AG04449 (cell line): ENCODE measurements around the gene NRG3.

Experiments used
- CTCF ChIA-PET: fragments of 350-600 bp; formaldehyde crosslinking; extraction: SDS; loops from one replicate; lab custom pipeline; 2021; ENCODE audit warnings: antibody characterized with exemption; lab: Yijun Ruan, JAX
- POLR2A ChIA-PET: fragments of 400-600, 350-600 bp; formaldehyde crosslinking; extraction: SDS; loops from one replicate; lab custom pipeline; 2020; ENCODE audit warnings: antibody characterized with exemption, inconsistent platforms; lab: Yijun Ruan, JAX
- DNase-seq: peaks from one replicate; pipeline ENCODE4 v3.0.0-alpha.2; 2010; ENCODE audit warnings: low read depth, low spot score
- H3K4me3 ChIP-seq: 2 replicates; pipeline ENCODE4 v1.5.1; 2011; ENCODE audit warnings: low read depth, mild to moderate bottlenecking, control low read depth, low read length
- CTCF ChIP-seq: IDR thresholded peaks from one replicate; pipeline ENCODE4 v1.5.1; 2011; ENCODE audit warnings: mild to moderate bottlenecking, moderate library complexity, low read length, control low read depth, inconsistent platforms; ENCODE audit not compliant: insufficient read depth; ENCODE audit errors: missing control alignments

Gene NRG3

GRCh38 chr10:82814635-82815034 lies 939.6 kb downstream of the NRG3 start:
- ChIA-PET POLR2A (no interaction called here), CTCF (no interaction called here)
- H3K4me3 ChIP-seq: no peak overlapping the region
- TF ChIP-seq CTCF: no peak
- no peak for DNase-seq

GRCh38 chr10:82815680-82816079 lies 940.7 kb downstream of the NRG3 start:
- CTCF ChIA-PET: no interaction called here
- no peak overlapping the region for H3K4me3 ChIP-seq
- TF ChIP-seq CTCF: no peak
- POLR2A ChIA-PET: no interaction called here
- no peak for DNase-seq

DNA sequence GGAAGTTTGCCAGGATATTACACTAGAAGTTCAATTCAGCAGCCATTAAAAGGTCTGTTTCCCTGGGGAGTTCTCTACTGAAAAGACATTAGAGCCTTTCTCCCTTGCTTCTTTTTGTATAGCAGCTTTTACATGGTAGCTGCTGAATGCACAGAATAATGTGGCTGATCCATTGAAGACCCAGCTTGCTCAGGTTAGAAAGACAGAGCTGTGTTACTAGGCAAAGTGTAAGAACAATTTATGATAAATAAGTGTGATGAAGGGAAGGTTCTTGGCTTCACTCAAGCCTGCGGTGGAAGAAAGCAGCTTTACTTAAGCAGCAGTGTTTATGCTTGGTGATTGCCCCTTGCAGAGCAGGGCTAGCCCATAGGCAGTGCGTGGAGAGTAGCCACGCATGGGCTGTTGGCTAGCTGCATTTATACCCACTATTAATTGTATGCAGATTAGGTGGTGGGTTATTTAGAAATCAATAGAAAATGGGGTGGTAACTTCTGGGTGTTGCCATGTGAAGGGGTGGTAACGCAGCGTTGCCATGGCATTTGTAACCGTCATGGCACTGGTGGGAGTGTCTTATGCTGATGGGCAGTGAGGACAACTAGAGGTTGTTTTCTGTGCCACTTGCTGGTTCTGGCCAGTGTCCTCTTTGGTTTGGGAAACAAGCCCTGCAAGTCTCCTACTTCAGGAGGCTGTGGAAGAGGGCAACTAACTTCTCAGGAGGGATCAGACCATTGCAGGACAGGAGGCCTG lies 942.9 kb downstream of the NRG3 start:
- no peak for DNase-seq
- no peak overlapping the region for H3K4me3 ChIP-seq
- ChIA-PET CTCF (no interaction called here), POLR2A (no interaction called here)
- no peak for TF ChIP-seq CTCF

DNA sequence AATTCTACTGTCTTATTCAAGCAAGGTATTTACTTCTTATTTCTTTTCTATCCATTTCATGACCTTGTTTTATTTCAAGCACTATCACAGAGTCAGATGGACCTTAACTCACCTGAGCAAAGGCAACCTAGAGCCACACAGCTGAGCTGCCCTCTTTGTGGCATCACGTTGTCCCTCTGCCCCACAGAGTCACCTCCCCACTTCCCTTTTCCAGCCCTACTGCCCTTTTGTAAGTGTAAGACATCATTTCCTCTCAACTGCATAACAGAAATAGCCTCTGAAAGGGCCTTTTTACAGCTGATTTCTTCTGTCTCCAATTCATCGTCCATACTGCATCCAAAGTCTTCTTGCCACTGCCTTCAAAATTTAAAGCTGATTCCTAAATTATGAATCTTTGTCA lies 946.0 kb downstream of the NRG3 start:
- H3K4me3 ChIP-seq: no peak overlapping the region
- TF ChIP-seq CTCF: no peak
- POLR2A ChIA-PET: no interaction called here
- no peak for DNase-seq
- CTCF ChIA-PET: no interaction called here

- CTCF ChIA-PET: no interaction called here
- POLR2A ChIA-PET: no interaction called here
Observed at GRCh38 chr10:82826132-82826531, 951.1 kb downstream of the NRG3 start.

DNA sequence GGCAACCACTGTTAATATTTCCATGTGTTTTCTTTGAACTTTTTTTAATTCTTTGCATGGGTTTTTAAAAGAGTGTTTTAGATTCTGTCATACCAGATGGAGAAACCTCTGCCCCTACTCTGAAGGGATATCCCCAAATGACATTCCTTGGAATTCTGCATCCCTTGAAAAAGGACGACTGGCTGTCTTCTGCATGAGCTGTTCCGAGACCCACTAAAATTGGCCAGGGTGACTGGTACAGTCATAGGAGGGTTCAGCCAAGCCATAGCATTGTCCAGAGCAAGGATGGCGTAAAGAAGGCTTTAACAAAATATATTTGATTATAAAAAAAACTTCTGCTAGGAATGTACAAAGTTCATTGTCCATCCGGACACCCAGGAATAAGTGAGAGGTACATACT lies 952.9 kb downstream of the NRG3 start:
- no peak overlapping the region for H3K4me3 ChIP-seq
- no peak for DNase-seq
- POLR2A ChIA-PET: no interaction called here
- no peak for TF ChIP-seq CTCF
- CTCF ChIA-PET: no interaction called here

More at GRCh38 chr10:82826132-82826531, 951.1 kb downstream of the NRG3 start:
- TF ChIP-seq CTCF: no peak
- no peak for DNase-seq
- H3K4me3 ChIP-seq: no peak overlapping the region
